K562 (cell line): ENCODE measurements around the gene SLC10A2.

Source experiments
- MAZ ChIP-seq, 2 experiments: fragments of 450-650 bp in 1 of 2; sonication (generic) in 1 of 2; formaldehyde crosslinking; IDR thresholded peaks in 1 of 2; conservative IDR thresholded peaks in 1 of 2; 2 replicates each; pipeline versions ENCODE4 v1.4.0 to v1.5.0; 2020; ENCODE audit warnings: mild to moderate bottlenecking in 1 of 2, missing genetic modification reagents in 1 of 2
- MTA3 ChIP-seq: fragments of 450-650 bp; formaldehyde crosslinking; IDR thresholded peaks from 2 replicates; pipeline ENCODE4 v1.6.1; 2017; ENCODE audit warnings: mild to moderate bottlenecking, borderline replicate concordance
- MXI1 ChIP-seq: IDR thresholded peaks from 2 replicates; pipeline ENCODE4 v1.6.1; 2011; ENCODE audit warnings: low read depth, mild to moderate bottlenecking, improper control_type of control experiment, low read length
- SIX5 ChIP-seq, 2 experiments: IDR thresholded peaks; 2 replicates each; pipeline ENCODE4 v1.6.1; 2011; ENCODE audit warnings: low read length in 2 of 2, borderline replicate concordance in 1 of 2, low read depth in 1 of 2, mild to moderate bottlenecking in 1 of 2, moderate library complexity in 1 of 2; ENCODE audit not compliant: insufficient read depth in 1 of 2
- TOE1 ChIP-seq, 2 experiments: fragments of 450-650 bp in 1 of 2; sonication (generic) in 1 of 2; formaldehyde crosslinking in 1 of 2; IDR thresholded peaks; 2 replicates each; pipeline versions ENCODE4 v1.7.1 to v1.8.0; 2016 to 2022; ENCODE audit warnings: borderline replicate concordance in 2 of 2, mild to moderate bottlenecking in 2 of 2, antibody characterized with exemption in 1 of 2, inconsistent platforms in 1 of 2, low read depth in 1 of 2, missing genetic modification reagents in 1 of 2, moderate library complexity in 1 of 2
- YY1 ChIP-seq, 3 experiments: IDR thresholded peaks; 2 replicates each; pipeline ENCODE4 v1.6.1; 2011; ENCODE audit warnings: low read length in 2 of 3, mild to moderate bottlenecking in 2 of 3, moderate library complexity in 2 of 3, borderline replicate concordance in 1 of 3, control low read depth in 1 of 3, low read depth in 1 of 3; ENCODE audit not compliant: insufficient read depth in 3 of 3, insufficient replicate concordance in 2 of 3, control insufficient read depth in 1 of 3, insufficient read length in 1 of 3; ENCODE audit errors: extremely low read depth in 1 of 3

- TF ChIP-seq YY1 (IDR thresholded peaks at IDR 0.05; ENCODE audit: borderline replicate concordance in 1 of 3, control insufficient read depth in 1 of 3, extremely low read depth in 1 of 3, insufficient read depth in 3 of 3, insufficient read length in 1 of 3, insufficient replicate concordance in 2 of 3, low read depth in 1 of 3, low read length in 2 of 3) (no peak), TOE1 (IDR thresholded peaks at IDR 0.05; ENCODE audit: borderline replicate concordance) (no peak), TOE1 (CRISPR knock-in tag; IDR thresholded peaks at IDR 0.05; ENCODE audit: borderline replicate concordance, low read depth) (no peak), MTA3 (no peak), MXI1 (no peak), SIX5 (IDR thresholded peaks at IDR 0.05; ENCODE audit: borderline replicate concordance in 1 of 2, insufficient read depth in 1 of 2, low read depth in 1 of 2, low read length in 2 of 2) (no peak), MAZ (CRISPR knock-in tag; conservative IDR thresholded peaks at IDR 0.05 in 1 of 2, IDR thresholded peaks at IDR 0.05 in 1 of 2) (no peak)
Measured at GRCh38 chr13:103101500-103101899, 35.3 kb upstream of the SLC10A2 start.
